HG02938 (cell line): ENCODE results near the gene MTCL3.

Experiments used
- ATAC-seq: cut with Tn5 transposase; IDR thresholded peaks from one replicate; pipeline ENCODE4 v1.9.1; 2021; ENCODE audit warnings: mild to moderate bottlenecking, moderate library complexity; ENCODE audit not compliant: unreplicated experiment

Gene MTCL3

DNA sequence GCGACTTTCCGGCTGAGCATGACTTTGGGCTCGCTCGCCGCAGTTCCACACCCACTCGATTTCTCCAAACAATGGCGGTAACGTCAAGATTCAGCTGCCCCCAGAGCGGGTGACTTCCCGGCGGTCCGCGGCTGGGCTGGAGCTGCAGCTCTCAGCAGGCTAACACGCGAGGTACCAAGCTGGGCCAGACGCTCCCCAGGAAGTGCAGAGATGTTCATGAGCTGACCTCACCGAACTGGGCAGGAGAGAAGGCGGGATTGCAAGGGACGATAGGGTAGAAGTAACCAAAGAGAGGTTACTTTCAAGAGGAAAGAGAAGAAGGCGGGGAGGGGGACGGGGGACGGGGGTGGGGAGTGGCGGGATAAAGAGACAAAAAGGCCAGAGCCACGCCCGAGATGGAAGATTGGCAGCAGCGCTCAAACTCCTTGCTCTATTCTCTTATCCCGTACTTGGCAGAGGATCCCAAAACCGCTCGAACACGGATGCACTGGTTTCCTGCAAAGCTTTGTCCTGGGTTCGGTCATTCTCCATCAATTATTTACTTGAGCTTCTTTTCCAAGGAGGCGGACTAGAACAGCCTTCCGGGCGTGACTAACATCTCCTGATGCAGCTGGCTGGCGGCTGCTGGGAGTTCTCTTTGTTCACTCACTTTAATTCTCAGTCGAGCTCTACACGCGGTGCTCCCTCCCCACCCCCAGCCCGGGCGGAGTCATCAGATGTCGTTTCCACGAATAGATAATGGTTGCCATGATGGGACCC, at the start of gene MTCL3:
Gene MTCL3 (minus strand): TSS at position 626 of the 759 bp plus-strand sequence.
- ATAC-seq = no peak

DNA sequence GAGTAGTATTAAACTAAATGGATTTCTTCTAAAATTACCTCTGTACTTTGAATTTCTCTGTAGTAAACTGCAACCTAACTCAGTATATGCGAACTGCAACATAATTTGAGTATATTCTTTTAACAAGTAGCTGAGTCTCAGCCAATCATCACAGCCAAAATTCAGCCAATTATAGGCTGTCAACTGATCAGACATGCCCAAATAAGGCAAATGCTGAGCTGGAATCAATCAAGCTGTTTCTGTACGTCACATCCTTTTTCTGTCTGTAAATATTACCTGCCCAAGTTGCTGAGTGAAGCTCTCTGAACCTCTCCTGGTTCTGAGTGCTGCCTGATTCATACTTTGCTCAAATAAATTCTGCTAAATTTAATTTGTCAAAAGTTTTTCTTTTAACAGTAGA, 48.3 kb upstream of the MTCL3 start:
- no peak for ATAC-seq

DNA sequence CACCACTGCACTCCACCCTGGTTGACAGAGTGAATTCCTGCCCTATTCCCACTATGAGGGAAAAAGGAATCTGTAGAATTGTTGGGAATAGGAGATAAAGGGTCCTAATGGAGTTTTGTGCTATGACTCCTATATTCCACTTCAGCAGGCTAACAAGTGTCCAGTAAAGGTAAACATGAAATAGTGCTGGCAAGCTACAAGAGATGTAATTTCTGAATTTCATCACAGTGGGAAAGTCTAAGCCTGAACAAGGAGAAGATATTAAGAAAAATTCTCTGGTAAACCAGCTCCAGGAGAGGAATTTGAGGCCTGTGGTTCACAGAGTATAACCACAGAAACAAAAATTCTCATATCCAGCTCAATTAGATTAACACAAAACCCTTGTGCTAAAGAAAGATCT, 47.5 kb upstream of the MTCL3 start:
- no peak for ATAC-seq

DNA sequence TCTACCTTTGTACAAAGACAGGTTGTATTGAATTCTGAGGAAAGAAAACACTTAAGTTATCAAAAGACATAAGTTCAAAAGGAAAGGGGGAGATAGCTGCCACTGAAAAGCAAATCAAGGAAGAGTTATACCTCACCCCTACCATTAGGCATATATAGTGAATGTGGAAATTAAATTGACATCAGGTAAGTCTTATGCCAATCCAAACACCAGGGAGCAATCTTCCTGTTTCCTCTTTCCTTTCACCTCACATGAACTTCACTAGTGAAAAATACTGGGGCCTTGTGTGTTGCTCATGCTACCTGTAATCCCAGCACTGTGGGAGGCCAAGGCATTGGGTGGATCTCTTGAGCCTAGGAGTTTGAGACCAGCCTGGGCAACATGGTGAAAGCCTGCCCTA, 47.0 kb upstream of the MTCL3 start:
- no peak for ATAC-seq

DNA sequence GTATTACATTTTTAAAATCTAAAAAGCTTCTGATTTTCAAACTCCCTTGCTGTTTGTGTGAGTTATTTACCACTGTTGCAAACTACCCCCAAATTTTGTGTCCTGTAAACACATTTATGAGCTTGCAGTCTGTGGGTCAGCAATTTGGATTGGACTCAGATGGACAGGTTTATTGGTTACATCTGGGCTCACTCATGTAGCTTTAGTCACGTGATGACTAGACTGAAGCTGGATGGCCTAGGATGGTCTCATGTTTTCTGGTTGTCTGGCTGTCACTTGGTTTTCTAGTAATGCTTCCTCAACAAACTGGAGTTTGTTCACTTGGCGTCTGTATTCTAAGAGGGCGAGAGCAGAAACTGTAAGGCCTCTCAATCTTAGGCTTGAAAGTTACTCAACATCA, 45.6 kb upstream of the MTCL3 start:
- ATAC-seq = no peak

DNA sequence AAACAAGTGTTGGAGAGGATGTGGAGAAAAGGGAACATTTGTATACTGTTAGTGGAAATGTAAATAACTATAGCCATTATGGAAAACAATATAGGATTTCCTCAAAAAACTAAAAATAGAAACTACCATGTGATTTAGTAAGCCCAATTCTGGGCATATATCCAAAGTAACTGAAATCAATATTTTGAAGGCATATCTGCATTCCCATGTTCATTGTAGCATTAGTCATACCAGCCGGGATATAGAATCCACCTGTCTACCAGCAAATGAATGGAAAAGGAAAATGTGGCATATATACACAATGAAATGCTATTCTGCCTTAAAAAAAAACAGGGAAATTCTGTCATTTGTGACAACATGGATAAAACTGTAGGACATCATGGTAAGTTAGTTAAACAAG, 42.5 kb upstream of the MTCL3 start:
- no peak for ATAC-seq

DNA sequence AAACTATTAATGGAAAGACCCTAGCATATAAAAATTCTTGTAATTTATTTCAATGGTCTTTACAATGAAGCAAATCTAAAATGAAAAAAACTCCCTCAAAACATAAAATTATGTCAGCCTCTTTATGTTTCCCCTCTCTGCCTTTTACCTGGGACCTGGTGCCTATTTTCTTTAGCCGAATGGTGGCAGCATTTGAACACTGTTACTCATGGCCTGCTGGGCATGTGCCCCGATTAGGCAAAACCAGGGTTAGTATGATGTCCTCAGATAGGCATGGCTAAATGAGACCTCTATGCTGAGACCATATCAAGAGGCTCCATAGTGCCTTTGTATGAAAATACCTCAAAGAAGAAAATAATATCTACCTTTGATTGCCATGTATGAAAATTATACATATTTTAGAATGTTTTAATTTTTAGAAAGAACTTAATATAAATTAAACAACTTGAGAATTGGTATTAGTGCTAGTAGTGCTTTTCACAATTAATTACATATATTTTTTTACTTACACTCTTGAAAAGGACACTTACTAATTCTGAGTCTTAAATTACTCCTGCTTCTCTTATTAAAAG, 35.4 kb upstream of the MTCL3 start:
- ATAC-seq = no peak

DNA sequence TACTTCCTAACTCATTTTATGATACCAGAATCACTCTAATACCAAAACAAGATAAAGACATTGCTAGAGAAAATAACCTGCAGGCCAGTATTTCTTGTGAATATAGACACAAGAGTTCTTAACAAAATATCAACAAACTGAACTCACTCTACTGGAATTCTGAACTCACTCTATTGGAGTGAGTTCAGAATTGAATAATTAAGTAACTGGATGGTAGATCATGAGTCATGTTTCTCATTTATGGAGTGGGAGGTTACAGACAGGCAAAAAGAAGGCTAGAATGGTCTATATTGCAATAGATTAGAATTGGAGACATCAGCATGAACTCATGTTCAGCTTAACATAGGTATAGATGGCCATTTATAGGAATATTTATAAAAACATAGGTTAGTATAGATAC, 31.3 kb upstream of the MTCL3 start:
- no peak for ATAC-seq

DNA sequence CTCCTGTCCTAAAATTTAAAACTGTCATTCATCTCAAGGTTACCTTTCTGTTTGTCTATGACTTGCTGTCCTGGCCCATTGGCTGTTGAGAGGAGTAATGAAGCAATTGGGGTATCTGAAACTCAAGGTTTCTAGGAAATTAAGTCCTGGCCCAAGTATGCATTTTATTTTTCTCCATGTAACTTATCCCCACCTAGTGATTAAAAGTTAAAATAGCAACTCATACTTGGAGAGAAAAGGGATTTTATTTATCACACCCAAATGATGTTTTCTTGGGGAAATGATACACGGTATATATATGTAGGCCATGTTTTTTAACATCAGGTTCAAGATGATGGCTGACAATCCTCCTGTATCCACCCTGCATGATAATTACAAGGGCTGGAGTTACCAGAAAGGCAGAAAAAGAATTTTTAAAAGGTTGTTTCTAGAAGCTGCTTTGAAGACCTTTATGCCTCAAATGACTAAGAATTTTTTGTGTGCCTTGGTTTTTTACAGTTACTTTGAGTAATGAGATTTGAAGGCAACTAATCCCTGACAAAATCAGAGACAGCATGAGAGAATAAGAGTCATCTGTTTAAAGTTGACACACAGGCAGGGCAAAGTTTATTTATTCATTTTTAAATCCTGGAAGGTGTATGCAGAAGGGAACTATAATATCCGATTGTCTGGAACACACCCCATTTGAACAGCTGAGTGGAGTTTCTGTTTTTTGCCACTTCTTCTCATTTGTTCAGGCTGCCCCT, 28.9 kb upstream of the MTCL3 start:
- ATAC-seq = no peak

DNA sequence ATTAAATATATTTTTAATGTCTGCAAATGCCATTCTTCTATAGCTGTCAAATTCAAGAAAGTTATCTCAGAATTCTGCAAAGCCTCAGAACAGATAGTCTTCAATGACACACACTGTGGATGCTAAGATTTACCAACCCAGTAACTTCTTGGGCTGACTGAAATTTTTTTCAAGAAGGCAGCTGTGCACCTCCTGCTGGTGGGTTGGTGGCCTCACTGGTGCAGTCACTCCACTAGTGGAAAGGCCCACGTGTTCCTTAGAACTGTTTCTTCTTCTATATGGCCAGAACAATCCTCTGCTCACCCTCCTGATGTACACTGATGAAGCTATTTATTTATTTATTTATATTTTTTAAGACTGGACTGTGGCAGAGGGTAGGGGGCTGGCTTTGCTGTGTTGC, 28.1 kb upstream of the MTCL3 start:
- peak; percentile 53 for ATAC-seq

DNA sequence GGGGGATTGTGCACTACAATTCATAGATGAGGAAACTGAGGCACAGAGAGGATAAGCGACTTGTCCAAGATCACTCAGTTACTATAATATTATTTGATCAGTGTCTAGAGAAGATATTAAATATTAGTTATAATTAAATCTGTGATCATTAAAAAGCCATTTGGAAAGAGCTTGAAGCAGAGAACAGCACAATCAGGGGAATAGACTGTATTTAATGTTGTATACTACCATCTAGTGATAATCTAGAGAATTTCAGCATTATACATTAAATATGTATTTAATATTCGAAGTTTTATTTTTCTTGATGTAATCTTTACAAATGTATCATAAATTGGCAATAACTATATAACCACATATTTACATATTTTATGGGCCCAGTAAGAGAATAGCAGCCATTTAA, 20.1 kb upstream of the MTCL3 start:
- ATAC-seq = peak; percentile 67

DNA sequence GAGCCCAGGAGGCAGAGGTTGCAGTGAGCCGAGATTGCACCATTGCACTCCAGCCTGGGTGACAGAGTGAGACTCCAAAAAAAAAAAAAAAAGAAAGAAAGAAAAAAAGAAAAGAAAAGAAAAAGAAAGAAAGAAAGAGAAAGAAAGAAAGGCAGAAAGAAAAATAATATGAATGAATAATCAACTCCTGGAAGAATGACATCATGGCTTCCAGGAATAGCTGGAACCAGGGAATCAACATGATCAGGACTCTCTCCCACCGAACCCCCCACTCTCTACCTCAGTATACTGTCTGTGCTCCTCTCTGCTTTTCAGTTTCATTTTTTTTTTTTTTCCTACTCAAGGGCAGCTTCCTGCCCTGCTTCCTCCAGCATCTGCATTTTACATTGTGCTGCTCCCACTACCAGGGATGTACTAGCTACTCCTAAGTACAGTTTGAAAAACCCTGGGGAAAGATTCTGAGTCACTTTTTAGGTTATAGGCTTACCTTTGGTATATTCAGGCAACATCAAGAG, 19.7 kb upstream of the MTCL3 start:
- ATAC-seq = peak; percentile 21

DNA sequence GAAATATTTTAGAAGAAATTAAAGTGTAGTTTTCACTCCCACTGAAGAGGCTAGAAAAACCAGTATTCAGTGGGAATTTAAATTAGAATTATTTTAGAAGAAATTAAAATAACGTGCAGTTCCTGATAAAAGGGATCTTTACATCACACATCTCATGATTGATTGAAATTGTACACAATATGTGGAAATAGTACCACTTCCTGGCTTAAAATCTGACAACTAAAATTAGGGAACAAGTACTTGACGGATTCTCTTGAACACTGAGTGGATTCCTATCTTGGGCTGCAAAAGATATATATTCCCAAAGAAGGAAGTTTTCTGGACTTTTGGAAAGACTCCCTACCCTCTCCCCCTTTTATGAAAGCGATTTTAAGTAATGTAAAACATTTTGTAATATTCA, 14.6 kb upstream of the MTCL3 start:
- no peak for ATAC-seq

DNA sequence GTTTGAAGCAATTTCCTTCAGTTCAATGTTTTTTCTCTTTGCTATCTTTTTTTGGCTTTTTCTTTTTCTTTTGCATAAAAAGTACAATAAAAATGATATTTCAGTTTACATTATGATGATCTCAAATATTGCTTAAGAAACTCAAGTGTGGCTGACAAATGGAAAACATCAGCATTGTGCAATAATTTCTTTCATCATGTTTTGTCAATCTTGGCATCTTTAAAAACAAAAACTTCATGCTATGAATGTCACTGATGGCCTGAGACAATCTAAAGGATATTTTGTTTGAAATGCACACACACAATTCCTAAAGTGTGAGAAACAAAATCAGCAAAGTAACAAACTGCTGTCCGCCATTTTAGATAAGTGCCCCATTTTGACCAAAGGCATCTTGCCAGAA, 13.9 kb upstream of the MTCL3 start:
- ATAC-seq = no peak

DNA sequence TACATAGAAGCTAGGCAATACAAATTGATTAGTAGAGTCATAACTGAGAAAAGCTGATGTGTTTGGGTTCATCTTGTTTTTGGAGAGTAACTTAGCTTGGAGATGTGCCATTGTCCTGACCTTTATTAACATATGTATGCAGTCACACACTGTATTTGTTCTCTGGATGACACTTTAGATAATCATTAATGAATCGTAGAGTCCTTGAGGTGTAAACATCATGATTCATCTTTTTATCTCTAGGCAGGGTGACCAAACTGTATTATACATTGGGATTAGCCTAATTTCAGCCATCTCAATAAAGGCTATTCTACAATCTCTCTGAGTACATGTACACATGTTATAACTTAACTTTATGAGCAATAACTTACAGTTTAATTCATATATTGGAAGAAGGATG, 3.6 kb upstream of the MTCL3 start:
- no peak for ATAC-seq

DNA sequence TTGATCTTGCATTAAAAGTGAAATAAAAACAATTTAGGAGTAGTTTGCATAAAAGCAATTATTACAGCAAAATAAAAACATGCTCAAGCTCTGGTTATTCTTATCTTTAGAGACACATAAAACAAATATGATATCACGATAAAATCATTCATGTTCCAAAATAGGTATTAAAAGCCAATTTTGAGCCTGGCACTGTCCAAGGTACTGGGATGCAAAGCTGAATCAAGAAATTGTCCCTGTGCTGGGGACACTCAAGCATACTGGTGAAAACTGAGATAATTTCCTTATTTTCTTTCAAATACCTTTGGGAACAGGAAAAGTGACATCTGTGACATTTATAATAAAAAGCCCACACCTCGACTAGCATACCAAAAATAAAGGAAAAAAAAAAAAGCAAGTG, 931 bp upstream of the MTCL3 start:
- ATAC-seq = no peak

DNA sequence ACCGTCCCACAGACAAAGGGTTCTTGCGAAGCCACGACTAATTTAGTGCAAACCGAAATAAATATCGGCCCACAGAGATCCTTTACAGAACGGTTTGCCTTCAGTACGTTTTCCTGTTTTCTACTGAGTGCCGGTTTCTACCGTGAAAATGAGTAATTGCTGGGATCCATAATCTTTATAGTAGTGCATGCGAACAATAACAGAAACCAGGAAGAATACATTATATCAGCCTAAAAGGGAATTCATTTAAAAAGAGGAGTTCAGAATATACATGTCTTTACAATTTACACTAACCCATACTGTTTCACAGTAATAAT, 292 bp upstream of the MTCL3 start:
- ATAC-seq = no peak

DNA sequence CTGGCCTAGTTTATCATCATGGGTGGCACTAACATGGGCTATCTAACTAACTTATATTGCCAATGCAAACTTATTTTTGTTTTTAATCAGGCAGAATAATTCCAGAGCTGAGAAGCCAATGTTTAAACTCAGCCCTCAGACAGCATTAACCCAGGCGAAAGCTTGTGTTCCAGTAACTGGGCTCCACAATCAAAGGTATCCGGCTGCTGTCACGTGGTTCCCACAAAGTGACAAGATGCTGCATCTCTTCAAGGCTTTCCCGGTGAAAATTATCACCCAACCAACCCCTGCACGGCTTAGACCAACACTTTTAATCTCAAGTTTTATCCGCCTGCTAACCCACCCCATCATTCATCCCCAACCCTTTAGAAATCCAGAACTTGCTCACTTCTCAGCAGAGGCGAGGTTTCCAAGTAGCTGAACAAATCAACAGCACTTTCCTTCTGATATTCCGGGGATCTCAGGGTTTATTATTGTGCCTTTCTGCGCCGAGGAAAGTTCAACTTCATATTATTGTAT, 885 bp downstream of the MTCL3 start:
- ATAC-seq = no peak

DNA sequence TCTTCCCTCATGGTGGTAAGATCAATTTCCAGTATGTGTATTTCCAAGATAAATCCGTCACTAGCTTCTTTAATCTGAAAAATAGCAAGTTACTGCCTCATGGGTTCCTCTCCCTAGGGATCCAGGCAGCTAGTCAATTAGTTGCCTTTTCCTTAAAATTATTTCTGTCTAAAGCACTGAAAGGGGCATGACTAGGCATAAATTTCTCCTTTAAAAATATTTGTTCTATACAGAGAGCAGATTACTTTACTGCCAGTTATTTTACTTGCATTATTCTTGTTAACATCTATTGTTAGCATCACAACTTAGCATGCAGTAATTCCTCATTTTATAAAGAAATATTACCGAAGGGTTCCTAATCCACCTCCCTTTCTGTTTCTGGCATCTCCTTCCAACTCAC, 1.4 kb downstream of the MTCL3 start:
- ATAC-seq = no peak

DNA sequence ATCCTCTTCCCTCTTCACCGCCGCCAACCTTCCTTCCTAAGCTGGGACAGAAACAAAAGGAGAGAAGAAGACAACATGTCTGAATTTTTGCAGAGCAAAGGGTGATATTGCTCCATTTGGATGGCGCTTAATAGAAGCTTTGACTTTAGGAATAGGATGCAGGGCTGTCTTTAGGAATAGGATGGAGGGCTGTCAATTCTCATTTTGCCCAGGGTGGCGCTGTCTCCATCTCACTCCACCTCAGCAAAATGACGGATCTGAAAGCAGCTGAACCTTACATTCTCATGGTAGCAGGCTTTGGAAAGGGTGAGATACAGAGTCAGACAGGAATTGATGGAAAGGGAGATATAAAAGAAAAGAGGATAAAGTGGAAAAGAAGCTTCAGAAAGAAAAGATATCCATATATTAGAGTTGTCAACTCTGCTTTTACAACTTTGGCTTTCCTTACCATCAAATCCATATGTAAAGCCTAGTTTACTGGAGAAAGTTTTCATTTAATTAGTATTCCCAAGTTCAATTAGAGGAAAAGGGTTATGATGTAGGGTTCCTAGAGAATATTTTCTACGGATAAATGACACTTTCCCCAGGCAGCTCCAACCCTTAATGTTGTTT, 2.4 kb downstream of the MTCL3 start:
- ATAC-seq = peak; percentile 72

DNA sequence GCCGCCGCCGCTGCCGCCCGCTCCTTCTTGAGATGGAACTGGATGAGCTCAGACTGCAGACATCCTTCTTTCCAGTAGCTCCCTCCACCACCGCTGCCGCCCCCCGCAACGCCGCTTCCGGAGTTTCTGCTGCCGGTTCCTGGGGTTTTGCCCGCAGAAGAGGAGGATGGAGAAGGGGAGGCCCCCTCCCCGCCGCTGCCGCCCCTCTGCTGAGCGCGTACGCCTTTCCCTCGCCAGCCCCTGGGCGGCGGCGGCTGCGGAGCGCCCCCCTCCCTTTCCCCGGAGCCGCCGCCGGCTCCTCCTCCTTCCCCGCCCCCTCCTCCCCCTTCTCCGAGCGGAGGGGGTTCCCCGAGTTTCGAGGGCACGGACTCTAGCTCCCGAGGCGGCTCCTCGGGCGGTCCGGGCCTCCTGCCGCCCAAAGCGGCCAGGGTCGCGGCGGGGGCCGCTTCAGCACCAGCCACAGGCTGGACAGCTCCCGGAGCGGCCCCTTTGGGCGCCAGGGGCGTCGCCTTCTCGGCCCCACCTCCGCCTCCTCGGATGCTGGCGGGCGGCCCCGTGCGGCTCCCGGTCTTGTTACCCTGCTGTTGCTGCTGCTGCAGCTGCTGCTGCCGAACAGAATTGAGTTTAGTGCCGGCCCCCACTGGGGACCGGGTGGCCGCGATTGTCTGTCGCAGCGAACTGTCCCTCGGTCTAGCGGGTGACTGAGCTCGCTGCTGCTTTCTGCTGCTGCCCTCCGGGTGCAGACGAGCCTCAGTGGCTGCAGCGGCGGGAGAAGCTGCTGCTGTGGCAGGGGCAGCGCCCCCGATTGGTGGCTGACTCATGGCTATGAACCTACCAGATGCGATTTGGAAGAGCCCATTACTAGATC, 3.1 kb downstream of the MTCL3 start:
- ATAC-seq = peak; percentile 60
